ENCODE measurements around the gene TSC22D3.
A peak's percentile ranks its signal among the peaks of the same experiment; 100 is the strongest.
"Not testable (repeated sequence)": the region's sequence is repeated elsewhere in the genome, so short reads cannot be mapped to it uniquely, and the experiment has no call there.

Gene TSC22D3

GRCh38 chrX:107677909-107678308 is 97.7 kb downstream of the TSC22D3 start:
- DNase-seq = no peak

- DNase-seq = no peak
These were observed 98.1 kb downstream of the TSC22D3 start for GRCh38 chrX:107677501-107677901.

GRCh38 chrX:107676559-107677378 is 98.8 kb downstream of the TSC22D3 start:
- peak; percentile 62 for DNase-seq

GRCh38 chrX:107675823-107676555 is 99.6 kb downstream of the TSC22D3 start:
- no peak for DNase-seq

GRCh38 chrX:107675365-107675654 is 100.3 kb downstream of the TSC22D3 start:
- no peak for DNase-seq

GRCh38 chrX:107674480-107675364 is 100.9 kb downstream of the TSC22D3 start:
- peak; percentile 18 for DNase-seq

GRCh38 chrX:107673933-107674479 is 101.6 kb downstream of the TSC22D3 start:
- peak; percentile 89 for DNase-seq

- no peak for DNase-seq
These were observed 102.2 kb downstream of the TSC22D3 start for GRCh38 chrX:107673431-107673830.

GRCh38 chrX:107672955-107673378 is 102.6 kb downstream of the TSC22D3 start:
- DNase-seq = peak; percentile 78

GRCh38 chrX:107671256-107671655 is 104.3 kb downstream of the TSC22D3 start:
- not testable (repeated sequence) for DNase-seq

- DNase-seq = no peak
These were observed 105.5 kb downstream of the TSC22D3 start for GRCh38 chrX:107669885-107670628.

- DNase-seq = no peak
These were observed 106.3 kb downstream of the TSC22D3 start for GRCh38 chrX:107669261-107669660.

GRCh38 chrX:107668710-107669109 is 106.9 kb downstream of the TSC22D3 start:
- not testable (repeated sequence) for DNase-seq

- DNase-seq = no peak
These were observed 108.2 kb downstream of the TSC22D3 start for GRCh38 chrX:107667426-107667825.

GRCh38 chrX:107666931-107667330 is 108.7 kb downstream of the TSC22D3 start:
- no peak for DNase-seq

All from stimulated activated naive CD4-positive, alpha-beta T cell treated with Interleukin-2 at 50 U/mL for 16 hours (primary cell).